Breast epithelium (tissue), 3 donors: ENCODE measurements around the gene FAM53A.

Source experiments
- POLR2A ChIP-seq: fragments of 450-650 bp; IDR thresholded peaks from one replicate; pipeline ENCODE4 v1.6.1; 2016; ENCODE audit warnings: antibody characterized with exemption, mild to moderate bottlenecking, moderate library complexity
- TF ChIP-seq, protein P1 (sequence below), 3 donors: fragments of 450-650 bp; IDR thresholded peaks; one replicate each; pipeline ENCODE4 v1.5.1; 2016 to 2017; ENCODE audit warnings: antibody characterized with exemption in 3 of 3, mild to moderate bottlenecking in 3 of 3, moderate library complexity in 3 of 3

GRCh38 chr4:1708581-1708980 is 24.5 kb upstream of the FAM53A start:
- TF ChIP-seq, protein P1, sequence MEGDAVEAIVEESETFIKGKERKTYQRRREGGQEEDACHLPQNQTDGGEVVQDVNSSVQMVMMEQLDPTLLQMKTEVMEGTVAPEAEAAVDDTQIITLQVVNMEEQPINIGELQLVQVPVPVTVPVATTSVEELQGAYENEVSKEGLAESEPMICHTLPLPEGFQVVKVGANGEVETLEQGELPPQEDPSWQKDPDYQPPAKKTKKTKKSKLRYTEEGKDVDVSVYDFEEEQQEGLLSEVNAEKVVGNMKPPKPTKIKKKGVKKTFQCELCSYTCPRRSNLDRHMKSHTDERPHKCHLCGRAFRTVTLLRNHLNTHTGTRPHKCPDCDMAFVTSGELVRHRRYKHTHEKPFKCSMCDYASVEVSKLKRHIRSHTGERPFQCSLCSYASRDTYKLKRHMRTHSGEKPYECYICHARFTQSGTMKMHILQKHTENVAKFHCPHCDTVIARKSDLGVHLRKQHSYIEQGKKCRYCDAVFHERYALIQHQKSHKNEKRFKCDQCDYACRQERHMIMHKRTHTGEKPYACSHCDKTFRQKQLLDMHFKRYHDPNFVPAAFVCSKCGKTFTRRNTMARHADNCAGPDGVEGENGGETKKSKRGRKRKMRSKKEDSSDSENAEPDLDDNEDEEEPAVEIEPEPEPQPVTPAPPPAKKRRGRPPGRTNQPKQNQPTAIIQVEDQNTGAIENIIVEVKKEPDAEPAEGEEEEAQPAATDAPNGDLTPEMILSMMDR (IDR thresholded peaks at IDR 0.05): no peak
- TF ChIP-seq POLR2A: no peak
